Lung (tissue), 16 donors: ENCODE results near the gene TMEM31. TPM values are rescaled to one million over a fixed set of nuclear protein-coding genes. Genes with fewer than 3 reads are reported as not detected.

Source experiments
- ATAC-seq: fragments of 200-7000 bp; cut with Tn5 transposase; one replicate; pipeline ENCODE4 v1.9.1; 2020; ENCODE audit warnings: moderate number of reproducible peaks; ENCODE audit not compliant: insufficient read depth, low FRiP score
- DNase-seq, 3 donors: peaks; one replicate each; pipeline ENCODE4 v3.0.0-alpha.2; 2013 to 2017
- H3K27ac ChIP-seq, 2 donors: one replicate each; pipeline ENCODE4 v1.5.1; 2013; ENCODE audit warnings: mild to moderate bottlenecking in 2 of 2, moderate library complexity in 2 of 2, control low read depth in 1 of 2, inconsistent platforms in 1 of 2, low read depth in 1 of 2, low read length in 1 of 2
- H3K27me3 ChIP-seq, 3 donors: one replicate each; pipeline ENCODE4 v1.5.1; 2013; ENCODE audit warnings: low read length in 2 of 3; ENCODE audit not compliant: control insufficient read depth in 3 of 3, insufficient read depth in 3 of 3
- H3K36me3 ChIP-seq, 4 donors: one replicate each; pipeline ENCODE4 v1.5.1; 2013; ENCODE audit warnings: low read length in 4 of 4, mild to moderate bottlenecking in 1 of 4, moderate library complexity in 1 of 4; ENCODE audit not compliant: control insufficient read depth in 4 of 4, insufficient read depth in 4 of 4
- H3K4me1 ChIP-seq, 5 donors: one replicate each; pipeline ENCODE4 v1.5.1; 2013; ENCODE audit warnings: low read length in 5 of 5, mild to moderate bottlenecking in 2 of 5, moderate library complexity in 1 of 5; ENCODE audit not compliant: control insufficient read depth in 5 of 5, insufficient read depth in 5 of 5
- H3K4me3 ChIP-seq: one replicate; pipeline ENCODE4 v1.5.1; 2013; ENCODE audit warnings: mild to moderate bottlenecking, control low read depth, moderate library complexity
- H3K9ac ChIP-seq, 2 donors: one replicate each; pipeline ENCODE4 v1.5.1; 2013; ENCODE audit warnings: low read length in 2 of 2, control low read depth in 1 of 2; ENCODE audit not compliant: insufficient read depth in 1 of 2
- H3K9me3 ChIP-seq, 4 donors: one replicate each; pipeline ENCODE4 v1.5.1; 2013; ENCODE audit warnings: low read length in 3 of 4, mild to moderate bottlenecking in 1 of 4, moderate library complexity in 1 of 4; ENCODE audit not compliant: control insufficient read depth in 4 of 4, insufficient read depth in 3 of 4
- CTCF ChIP-seq: IDR thresholded peaks from 2 replicates; pipeline ENCODE4 v1.5.1; 2012; ENCODE audit warnings: mild to moderate bottlenecking; ENCODE audit errors: control extremely low read depth, extremely low read depth
- WGBS, 2 donors: extraction: QIAGEN DNeasy Blood & Tissue Kit; methylation state at CpG; one replicate each; pipeline ENCODE4 v1.1.7; 2013; 5-methylcytosine and 5-hydroxymethylcytosine counted together
- long read RNA-seq, 5 donors: transcript quantifications; one replicate each; lab custom pipeline, GENCODE V29; 2026
- polyA plus RNA-seq, 2 donors: library from polyadenylated mRNA; stranded (reverse); fragments of 200-250 nt; gene quantifications; one replicate each; pipeline ENCODE4 v1.2.1, GENCODE V29; 2013
- total RNA-seq, 2 donors: library from RNA; depleted of rRNA in 1 of 2; stranded (reverse); fragments of >200 nt in 1 of 2; gene quantifications; one replicate each; pipeline ENCODE4 v1.2.1, GENCODE V29; 2014 to 2021
- donor health status: control.
- donor health status: control.
- donor health status: Bipolar disorder and iron deficiency.
- donor health status: healthy.
- donor health status: DM: yes; HTN: yes; CAD: no.

Gene TMEM31
- under 1 TPM in 1 of 2 donors, not detected in 1; 0.65 TPM for total RNA-seq
- under 1 TPM in 1 of 2 donors, not detected in 1; 0.30 TPM for polyA plus RNA-seq
- long read RNA-seq, donor 1: 0 reads
- long read RNA-seq, donor 2: 0 reads
- long read RNA-seq, donor 3: 0 reads
- long read RNA-seq, donor 4: 0 reads
- long read RNA-seq, donor 5: 0 reads

- no peak within 1 kb of the TSS for H3K4me3 ChIP-seq
- DNase-seq (no peak), ATAC-seq (no peak)
- WGBS, 2 donors: 84 to 95% methylated on average over 5 of the region's 5 CpGs
- peaks cover 0 to 23% (median 6%) of the 10 kb centered on the region in 3 donors for H3K27me3 ChIP-seq
- no peak within 1 kb of the TSS for H3K27ac ChIP-seq
- TF ChIP-seq CTCF: no peak
- H3K9me3 ChIP-seq: peaks cover 0 to 3% (median 0%) of the 10 kb centered on the region in 4 donors
- no peaks in the 10 kb centered on the region for H3K36me3 ChIP-seq
- no peak within 1 kb of the TSS for H3K9ac ChIP-seq
- peaks cover 0 to 7% (median 0%) of the 10 kb centered on the region in 5 donors for H3K4me1 ChIP-seq
These were observed at the start of gene TMEM31 for GRCh38 chrX:103710609-103711008. TSS of gene TMEM31 (plus strand) at chrX:103710909. CDS start at chrX:103712259, 1,350 bp downstream.

- 31 to 32% methylated on average over 23 of the region's 23 CpGs for WGBS, 2 donors
- Histone ChIP-seq H3K4me3 (no peak overlapping the region), H3K27me3 (peaks cover 0 to 61% (median 36%) of the 10 kb centered on the region in 3 donors), H3K36me3 (no peaks in the 10 kb centered on the region), H3K9ac (no peak overlapping the region), H3K27ac (no peak overlapping the region), H3K4me1 (no peaks in the 10 kb centered on the region), H3K9me3 (no peaks in the 10 kb centered on the region)
- DNase-seq (peak in 1 of 3 donors; percentile 1), ATAC-seq (no peak)
- TF ChIP-seq CTCF: no peak
These were observed 46.5 kb upstream of the TMEM31 start for GRCh38 chrX:103663981-103664762.

GRCh38 chrX:103666202-103667107, 44.3 kb upstream of the TMEM31 start:
- no peaks in the 10 kb centered on the region for H3K36me3 ChIP-seq
- H3K9ac ChIP-seq: no peak overlapping the region
- no peak for TF ChIP-seq CTCF
- no peaks in the 10 kb centered on the region for H3K4me1 ChIP-seq
- DNase-seq (no peak), ATAC-seq (no peak)
- 71 to 100% methylated on average over 2 to 3 of the region's 3 CpGs for WGBS, 2 donors
- H3K9me3 ChIP-seq: no peaks in the 10 kb centered on the region
- H3K4me3 ChIP-seq: no peak overlapping the region
- H3K27me3 ChIP-seq: peaks cover 0 to 56% (median 37%) of the 10 kb centered on the region in 3 donors
- no peak overlapping the region for H3K27ac ChIP-seq
